GM12874 (cell line): ENCODE results near the gene MT3.

Experiments
- CTCF ChIP-seq: IDR thresholded peaks from 2 replicates; pipeline ENCODE4 v1.5.1; 2011; ENCODE audit warnings: low read depth, mild to moderate bottlenecking, control low read depth, low read length, moderate library complexity; ENCODE audit not compliant: insufficient read depth

Gene MT3

DNA sequence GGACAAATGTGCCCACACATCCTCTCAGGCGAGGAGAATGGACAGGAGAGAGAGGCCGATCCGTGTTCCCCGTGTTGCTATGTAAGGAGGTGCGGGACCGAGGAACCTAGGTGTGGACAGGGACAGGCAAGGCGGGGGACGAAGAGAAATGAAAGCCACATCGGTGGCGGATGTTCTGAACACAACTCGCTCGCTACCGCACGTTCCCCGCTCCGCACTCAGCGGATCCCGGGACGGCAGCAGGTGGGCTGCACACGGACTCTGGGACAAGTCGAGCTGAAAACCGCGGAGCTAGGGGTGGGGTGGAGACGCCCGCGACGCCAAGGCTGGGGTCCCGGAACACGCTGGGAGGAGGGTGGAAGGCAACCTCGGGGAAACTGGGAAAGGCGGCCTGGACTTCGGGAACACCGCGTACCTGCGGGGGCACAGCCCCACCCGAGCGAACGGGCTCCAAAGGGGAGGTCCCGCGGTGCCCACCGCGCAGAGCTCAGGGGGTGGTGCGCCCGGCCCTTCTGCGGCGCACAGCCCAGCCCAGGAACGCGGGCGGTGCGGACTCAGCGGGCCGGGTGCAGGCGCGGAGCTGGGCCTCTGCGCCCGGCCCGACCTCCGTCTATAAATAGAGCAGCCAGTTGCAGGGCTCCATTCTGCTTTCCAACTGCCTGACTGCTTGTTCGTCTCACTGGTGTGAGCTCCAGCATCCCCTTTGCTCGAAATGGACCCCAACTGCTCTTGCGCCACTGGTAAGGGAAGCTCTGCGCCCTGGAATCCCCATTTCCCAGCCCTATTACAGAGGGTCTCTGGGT, 36.0 kb downstream of the MT3 start, which contains the start of gene MT1E:
TSS of gene MT1E (plus strand) at position 642 of the 803 bp plus-strand sequence. CDS start at position 713, 71 bp downstream.
- TF ChIP-seq CTCF: no peak

DNA sequence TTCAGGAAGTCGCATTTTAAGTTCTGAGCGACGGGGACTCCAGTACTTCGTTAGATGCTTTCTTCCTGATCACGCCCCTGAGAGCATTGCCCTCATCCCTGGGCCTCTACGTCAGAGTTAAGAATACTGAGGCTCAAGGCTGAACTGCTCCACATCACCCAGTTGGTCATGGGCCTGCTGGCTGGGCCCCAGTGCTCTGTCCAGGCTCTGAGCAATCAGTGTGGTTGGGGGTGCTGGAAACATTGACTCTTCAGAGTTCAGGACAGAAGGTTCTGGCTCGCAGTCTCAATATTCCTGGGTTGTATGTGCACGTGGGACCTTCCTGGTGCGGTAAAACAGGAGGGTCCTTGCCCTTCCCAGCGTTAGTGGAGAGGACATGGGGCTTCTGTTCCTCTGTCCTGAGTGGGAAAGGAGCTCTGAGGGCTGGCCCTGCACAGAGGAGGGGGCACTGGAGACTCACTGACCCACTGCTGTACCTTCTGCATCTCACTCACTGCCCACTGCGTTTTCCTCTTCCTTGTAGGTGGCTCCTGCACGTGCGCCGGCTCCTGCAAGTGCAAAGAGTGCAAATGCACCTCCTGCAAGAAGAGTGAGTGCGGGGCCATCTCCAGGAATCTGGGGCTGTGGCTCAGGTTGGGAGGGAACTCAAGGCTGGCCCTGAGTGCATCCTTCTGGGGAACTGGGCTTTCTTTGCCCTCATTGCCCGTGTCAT, 36.8 kb downstream of the MT3 start:
- no peak for TF ChIP-seq CTCF

DNA sequence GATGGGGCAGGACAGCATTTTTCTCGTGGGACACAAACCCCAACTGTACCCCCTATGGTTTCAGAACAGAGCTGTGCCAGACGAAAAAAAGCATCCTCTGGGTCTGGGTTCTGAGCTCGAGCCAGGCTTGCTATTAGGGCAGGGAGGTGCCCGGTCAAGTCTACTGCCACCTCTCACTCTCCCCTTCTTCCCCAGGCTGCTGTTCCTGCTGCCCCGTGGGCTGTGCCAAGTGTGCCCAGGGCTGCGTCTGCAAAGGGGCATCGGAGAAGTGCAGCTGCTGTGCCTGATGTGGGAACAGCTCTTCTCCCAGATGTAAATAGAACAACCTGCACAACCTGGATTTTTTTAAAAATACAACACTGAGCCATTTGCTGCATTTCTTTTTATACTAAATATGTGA, 37.4 kb downstream of the MT3 start:
- no peak for TF ChIP-seq CTCF

DNA sequence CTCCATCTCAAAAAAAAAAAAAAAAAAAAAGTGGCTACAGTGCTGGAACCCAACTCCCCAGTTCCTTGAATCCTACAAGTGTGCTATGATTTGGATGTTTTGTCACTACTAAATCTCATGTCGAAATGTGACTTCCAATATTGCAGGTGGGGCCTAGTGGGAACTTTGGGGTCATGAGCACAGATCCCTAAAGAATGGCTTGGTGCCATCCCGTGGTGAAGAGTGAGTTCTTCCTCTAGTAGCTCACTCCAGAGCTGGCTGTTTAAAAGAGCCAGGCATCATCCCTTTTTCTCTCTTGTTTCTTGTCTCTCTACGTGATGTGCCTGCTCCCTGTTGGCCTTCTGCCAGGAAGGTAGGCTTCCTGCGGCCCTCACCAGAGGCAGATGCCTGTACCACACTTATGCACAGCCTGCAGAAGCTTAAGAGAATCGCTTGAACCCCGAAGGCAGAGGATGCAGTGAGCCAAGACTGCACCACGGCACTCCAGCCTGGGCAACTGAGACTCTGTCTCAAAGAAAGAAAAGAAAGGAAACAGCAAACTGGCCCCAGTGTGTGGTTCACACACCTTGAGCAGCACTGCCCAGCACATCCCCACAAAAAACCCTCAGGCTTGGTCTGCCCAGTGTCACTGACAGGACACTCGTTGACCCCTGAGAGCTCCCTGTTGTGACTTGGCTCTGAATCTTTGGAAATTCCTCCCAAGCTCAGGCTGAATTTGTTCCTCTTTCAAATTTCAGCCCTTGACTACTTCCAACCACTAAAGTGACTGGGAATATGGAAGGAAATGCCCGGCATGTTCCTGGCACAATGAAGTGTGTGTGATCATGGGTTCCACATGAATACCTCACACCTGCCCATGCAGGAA, 39.4 kb downstream of the MT3 start:
- TF ChIP-seq CTCF: no peak

- no peak for TF ChIP-seq CTCF
Measured at GRCh38 chr16:56629531-56629930, 40.2 kb downstream of the MT3 start.

DNA sequence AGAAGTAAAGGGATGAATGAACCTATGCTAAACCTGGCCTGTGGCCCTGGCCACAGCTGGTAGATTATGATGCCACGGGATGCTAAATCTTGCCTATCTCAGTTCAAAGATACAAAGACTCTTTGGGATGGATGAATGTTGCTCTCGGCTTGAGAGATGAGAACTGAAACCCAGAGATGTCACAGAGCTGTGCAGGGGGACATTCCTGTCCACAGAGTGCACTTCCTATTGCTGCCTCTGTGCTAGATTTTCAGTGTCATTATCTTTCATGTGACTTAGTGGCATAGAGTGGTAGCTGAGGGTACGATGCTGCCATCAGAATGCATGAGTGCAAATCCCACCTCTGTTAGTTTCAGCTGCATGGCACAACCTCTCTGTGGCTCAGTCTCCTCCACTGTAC, 40.8 kb downstream of the MT3 start:
- TF ChIP-seq CTCF: peak; percentile 22; the same call in 1 of the 2 replicates

- TF ChIP-seq CTCF: no peak
Measured at GRCh38 chr16:56631197-56631596, 41.9 kb downstream of the MT3 start.
